ENCODE data around the gene DNAJC27. TPM values are rescaled to one million over a fixed set of nuclear protein-coding genes. Genes with fewer than 3 reads are reported as not detected.
A peak's percentile ranks its signal among the peaks of the same experiment; 100 is the strongest.

Gene DNAJC27
- total RNA-seq, 4 donors from 2014 or later = 4.0 to 7.6 (median 5.7) TPM

- intact Hi-C loops (cut with DNase I; ENCODE audit: low total_unique reads) = no loop called here
- no peak for DNase-seq
- Histone ChIP-seq H3K4me1 (peaks cover 0 to 42% (median 14%) of the 10 kb centered on the region in 4 donors), H3K27ac (peak overlapping the region; percentile 66 to 71 (median 70)), H3K27me3 (no peaks in the 10 kb centered on the region), H3K36me3 (no peaks in the 10 kb centered on the region), H3K4me3 (peak overlapping the region in 3 of 4 donors; percentile 53 to 77 (median 66)), H3K9me3 (no peaks in the 10 kb centered on the region)
- in situ Hi-C loops (cut with MboI; ENCODE audit: low pct_ligation_motif_present in 1 of 4, low pct_unique_long_range_greater_than_20kb in 1 of 4, low sequenced_read_pairs in 3 of 4) = no loop called here
- WGBS, 2 donors (ENCODE audit: low coverage in 1 of 2) = 90% methylated on average over 39 of the region's 42 CpGs; no CpG with 5 or more reads in 1 of the 2 donors
- no peak for TF ChIP-seq EP300 (IDR thresholded peaks at IDR 0.05; ENCODE audit: low read depth)
- TF ChIP-seq POLR2A (IDR thresholded peaks at IDR 0.05) = no peak
These were observed 53.3 kb downstream of the DNAJC27 start for GRCh38 chr2:24918326-24919036.

DNA sequence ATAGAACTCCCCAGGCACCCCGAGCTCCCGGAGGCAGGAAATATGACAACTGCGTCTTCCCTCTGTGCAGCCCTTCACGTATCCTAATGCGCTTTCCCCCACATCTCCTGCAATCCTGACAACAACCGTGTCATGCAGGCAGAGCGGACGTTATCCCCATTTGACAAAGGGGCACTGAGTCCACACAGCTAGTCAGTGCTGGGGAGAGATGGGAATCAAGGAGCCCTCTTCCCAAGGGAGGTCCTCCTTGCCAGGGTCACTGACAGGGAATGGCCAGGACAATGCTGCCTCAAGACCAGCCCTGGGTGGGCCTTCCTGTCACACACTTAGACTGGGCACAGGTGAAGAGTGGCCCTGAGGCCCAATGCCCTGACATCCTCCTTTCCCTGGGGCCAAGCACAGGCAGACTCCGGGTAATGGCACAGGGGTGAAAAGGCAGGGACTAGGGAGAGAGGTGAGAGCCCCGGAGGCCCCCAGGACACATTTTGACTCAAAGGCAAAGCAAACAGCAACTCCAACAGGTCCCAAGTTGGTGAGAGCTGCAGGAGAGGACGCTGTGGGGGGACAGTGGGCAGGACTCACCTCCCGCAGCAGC lies 53.9 kb downstream of the DNAJC27 start:
- Histone ChIP-seq H3K27me3 (no peaks in the 10 kb centered on the region), H3K27ac (no peak overlapping the region), H3K4me1 (peaks cover 0 to 48% (median 14%) of the 10 kb centered on the region in 4 donors), H3K9me3 (no peaks in the 10 kb centered on the region), H3K4me3 (peak overlapping the region in 1 of 4 donors; percentile 77), H3K36me3 (no peaks in the 10 kb centered on the region)
- DNase-seq = no peak
- WGBS, 2 donors (ENCODE audit: low coverage in 1 of 2) = 86 to 100% methylated on average over 1 to 12 of the region's 12 CpGs
- in situ Hi-C loops (cut with MboI; ENCODE audit: low pct_ligation_motif_present in 1 of 4, low pct_unique_long_range_greater_than_20kb in 1 of 4, low sequenced_read_pairs in 3 of 4) (no loop called here), intact Hi-C loops (cut with DNase I; ENCODE audit: low total_unique reads) (no loop called here)
- no peak for TF ChIP-seq POLR2AphosphoS5 (IDR thresholded peaks at IDR 0.05)
- no peak for TF ChIP-seq CTCF (IDR thresholded peaks at IDR 0.05)
- no peak for TF ChIP-seq POLR2A (IDR thresholded peaks at IDR 0.05)
- no peak for TF ChIP-seq EP300 (IDR thresholded peaks at IDR 0.05; ENCODE audit: low read depth)

GRCh38 chr2:24917086-24917485 lies 54.7 kb downstream of the DNAJC27 start:
- TF ChIP-seq POLR2A (IDR thresholded peaks at IDR 0.05) (no peak), POLR2AphosphoS5 (IDR thresholded peaks at IDR 0.05) (no peak), CTCF (IDR thresholded peaks at IDR 0.05) (no peak), EP300 (IDR thresholded peaks at IDR 0.05; ENCODE audit: low read depth) (no peak)
- DNase-seq = no peak
- H3K4me1 ChIP-seq = peaks cover 0 to 51% (median 14%) of the 10 kb centered on the region in 4 donors
- H3K27ac ChIP-seq = no peak overlapping the region
- intact Hi-C loops (cut with DNase I; ENCODE audit: low total_unique reads) (no loop called here), in situ Hi-C loops (cut with MboI; ENCODE audit: low pct_ligation_motif_present in 1 of 4, low pct_unique_long_range_greater_than_20kb in 1 of 4, low sequenced_read_pairs in 3 of 4) (no loop called here)
- peak overlapping the region in 1 of 4 donors; percentile 77 for H3K4me3 ChIP-seq
- no peaks in the 10 kb centered on the region for H3K36me3 ChIP-seq
- H3K27me3 ChIP-seq = no peaks in the 10 kb centered on the region
- H3K9me3 ChIP-seq = no peaks in the 10 kb centered on the region
- 56% methylated on average over 7 of the region's 7 CpGs; no CpG with 5 or more reads in 1 of the 2 donors for WGBS, 2 donors (ENCODE audit: low coverage in 1 of 2)

DNA sequence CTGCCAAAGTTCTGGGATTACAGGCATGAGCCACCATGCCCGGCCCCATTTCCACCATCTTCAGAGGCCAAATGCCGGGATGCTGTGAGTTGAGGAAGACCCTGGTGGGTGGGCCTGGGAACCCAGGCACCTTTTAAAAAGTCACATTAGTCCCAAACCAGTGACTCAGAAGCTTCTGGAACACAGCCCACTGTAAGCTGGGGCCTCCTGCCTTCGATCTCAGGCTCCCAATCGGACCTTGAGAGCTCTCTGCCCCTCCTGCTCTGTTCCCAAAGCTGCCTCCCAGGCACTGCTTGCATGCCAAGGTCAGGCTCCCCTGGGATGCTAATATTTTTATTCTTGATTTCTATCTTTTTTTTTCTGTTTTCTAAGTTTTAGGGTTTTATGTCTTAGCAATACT lies 56.0 kb downstream of the DNAJC27 start:
- WGBS, 2 donors (ENCODE audit: low coverage in 1 of 2) = 81 to 100% methylated on average over 1 to 4 of the region's 4 CpGs
- no peaks in the 10 kb centered on the region for H3K36me3 ChIP-seq
- H3K4me1 ChIP-seq = peaks cover 0 to 48% (median 12%) of the 10 kb centered on the region in 4 donors
- H3K9me3 ChIP-seq = no peaks in the 10 kb centered on the region
- in situ Hi-C loops (cut with MboI; ENCODE audit: low pct_ligation_motif_present in 1 of 4, low pct_unique_long_range_greater_than_20kb in 1 of 4, low sequenced_read_pairs in 3 of 4) (no loop called here), intact Hi-C loops (cut with DNase I; ENCODE audit: low total_unique reads) (no loop called here)
- no peak overlapping the region for H3K27ac ChIP-seq
- no peaks in the 10 kb centered on the region for H3K27me3 ChIP-seq
- TF ChIP-seq EP300 (IDR thresholded peaks at IDR 0.05; ENCODE audit: low read depth) (no peak), CTCF (IDR thresholded peaks at IDR 0.05) (no peak), POLR2A (IDR thresholded peaks at IDR 0.05) (no peak), POLR2AphosphoS5 (IDR thresholded peaks at IDR 0.05) (no peak)
- no peak for DNase-seq
- H3K4me3 ChIP-seq = no peak overlapping the region

Measured in transverse colon (tissue), 4 donors.